Ishikawa (cell line): ENCODE results near the gene ARHGEF17.

Experiments used
- CEBPB ChIP-seq: IDR thresholded peaks from 2 replicates; pipeline ENCODE4 v1.6.1; 2012
- EP300 ChIP-seq: IDR thresholded peaks from 2 replicates; pipeline ENCODE4 v1.6.1; 2012; ENCODE audit warnings: borderline replicate concordance
- REST ChIP-seq: IDR thresholded peaks from 2 replicates; pipeline ENCODE4 v1.6.1; 2012; ENCODE audit warnings: low read depth, mild to moderate bottlenecking
- TF ChIP-seq, protein P1 (sequence below): IDR thresholded peaks from 2 replicates; pipeline ENCODE4 v1.6.1; 2012

DNA sequence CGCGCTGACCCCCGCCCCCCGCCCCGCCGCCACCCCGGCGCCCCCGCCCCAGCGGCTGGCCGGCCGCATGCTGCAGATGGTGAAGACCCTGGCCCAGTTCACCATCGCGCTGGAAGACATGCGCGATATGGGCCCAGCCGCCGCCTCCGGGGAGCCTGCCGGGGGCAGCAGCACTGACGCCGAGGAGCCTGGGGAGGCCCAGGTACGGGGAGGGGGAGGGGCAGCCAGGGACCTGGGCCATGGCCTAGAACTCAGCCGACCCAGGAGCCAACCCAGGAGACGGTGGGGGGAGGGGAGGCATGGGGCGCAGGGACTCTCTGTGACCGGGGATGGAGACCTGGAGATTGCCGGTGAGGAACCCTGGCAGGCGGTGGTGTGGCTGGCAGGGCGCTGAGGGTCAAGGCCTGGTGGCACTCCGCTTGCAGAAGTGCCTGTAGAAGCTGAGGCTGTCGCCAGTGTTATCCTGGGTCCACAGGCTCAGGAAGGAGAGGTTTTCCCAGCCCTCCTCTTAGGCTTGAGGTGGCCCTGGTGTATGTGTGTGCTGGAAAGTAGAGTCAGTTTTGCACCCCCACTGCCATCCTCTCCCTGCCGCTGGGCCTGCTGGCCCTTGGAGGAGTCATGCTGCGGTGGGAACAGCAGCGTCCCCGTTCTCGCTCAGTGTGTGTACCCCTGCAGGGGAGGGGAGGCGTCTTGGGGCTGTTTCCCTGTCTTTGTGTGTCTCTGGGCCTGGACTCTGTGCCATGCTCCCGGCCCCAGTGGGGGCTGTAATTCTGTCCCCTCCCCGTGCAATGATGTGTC lies 35.2 kb downstream of the ARHGEF17 start:
- TF ChIP-seq EP300 (no peak), CEBPB (no peak), REST (no peak)
- TF ChIP-seq, protein P1, sequence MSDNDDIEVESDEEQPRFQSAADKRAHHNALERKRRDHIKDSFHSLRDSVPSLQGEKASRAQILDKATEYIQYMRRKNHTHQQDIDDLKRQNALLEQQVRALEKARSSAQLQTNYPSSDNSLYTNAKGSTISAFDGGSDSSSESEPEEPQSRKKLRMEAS: no peak
